SU-DHL-6 (cell line): ENCODE measurements around the gene EIF4G1.

Source experiments
- EZH2phosphoT487 ChIP-seq: fragments of 200-600 bp; sonication (generic), shearing (Covaris generic); conservative IDR thresholded peaks from 2 replicates; pipeline ENCODE4 v1.6.1; 2018; ENCODE audit warnings: mild to moderate bottlenecking, antibody characterized with exemption, low read length, moderate library complexity, mixed read lengths
- TF ChIP-seq, protein P1 (sequence below): fragments of 200-600 bp; sonication (generic); IDR thresholded peaks from one replicate; pipeline ENCODE4 v1.5.1; 2017; ENCODE audit warnings: antibody characterized with exemption, mild to moderate bottlenecking, low read length, moderate library complexity; ENCODE audit not compliant: insufficient read depth, poor library complexity, severe bottlenecking

DNA sequence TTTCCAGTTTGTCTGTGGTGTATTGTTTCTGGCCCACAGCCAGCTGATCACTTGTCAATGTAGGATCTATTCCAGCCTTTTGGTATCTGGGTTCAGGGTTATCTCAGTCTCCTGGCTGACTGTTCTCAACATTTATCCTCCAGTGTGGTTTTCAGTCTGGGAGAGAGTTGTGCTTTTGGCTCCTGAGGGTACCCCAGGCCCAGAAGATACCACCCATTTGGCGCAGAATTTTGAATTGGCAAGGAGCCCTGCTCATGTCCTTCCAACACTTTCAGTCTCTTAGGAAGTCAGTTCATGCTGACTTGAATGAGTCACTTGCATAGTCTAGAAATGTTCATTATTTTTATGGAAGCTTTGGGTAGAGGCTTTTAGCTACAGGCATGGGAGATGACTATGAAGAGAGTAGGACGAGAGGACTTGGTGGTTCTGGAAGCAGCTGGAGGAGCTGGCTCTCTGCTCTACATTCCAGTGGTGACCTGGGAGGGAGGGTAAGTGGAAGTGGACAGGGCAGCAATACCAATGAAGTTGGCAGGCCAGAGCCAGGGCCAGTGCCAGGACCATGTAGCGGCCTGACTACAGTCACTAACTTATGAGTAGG is 54.3 kb downstream of the EIF4G1 start:
- TF ChIP-seq, protein P1, sequence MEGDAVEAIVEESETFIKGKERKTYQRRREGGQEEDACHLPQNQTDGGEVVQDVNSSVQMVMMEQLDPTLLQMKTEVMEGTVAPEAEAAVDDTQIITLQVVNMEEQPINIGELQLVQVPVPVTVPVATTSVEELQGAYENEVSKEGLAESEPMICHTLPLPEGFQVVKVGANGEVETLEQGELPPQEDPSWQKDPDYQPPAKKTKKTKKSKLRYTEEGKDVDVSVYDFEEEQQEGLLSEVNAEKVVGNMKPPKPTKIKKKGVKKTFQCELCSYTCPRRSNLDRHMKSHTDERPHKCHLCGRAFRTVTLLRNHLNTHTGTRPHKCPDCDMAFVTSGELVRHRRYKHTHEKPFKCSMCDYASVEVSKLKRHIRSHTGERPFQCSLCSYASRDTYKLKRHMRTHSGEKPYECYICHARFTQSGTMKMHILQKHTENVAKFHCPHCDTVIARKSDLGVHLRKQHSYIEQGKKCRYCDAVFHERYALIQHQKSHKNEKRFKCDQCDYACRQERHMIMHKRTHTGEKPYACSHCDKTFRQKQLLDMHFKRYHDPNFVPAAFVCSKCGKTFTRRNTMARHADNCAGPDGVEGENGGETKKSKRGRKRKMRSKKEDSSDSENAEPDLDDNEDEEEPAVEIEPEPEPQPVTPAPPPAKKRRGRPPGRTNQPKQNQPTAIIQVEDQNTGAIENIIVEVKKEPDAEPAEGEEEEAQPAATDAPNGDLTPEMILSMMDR, result no peak
- TF ChIP-seq EZH2phosphoT487, result no peak
